ENCODE measurements around the gene PRIMPOL.

Gene PRIMPOL

GRCh38 chr4:184668096-184668495 is 18.6 kb downstream of the PRIMPOL start:
- no peak for DNase-seq (ENCODE audit: low read depth, low spot score)

- no peak for DNase-seq (ENCODE audit: low read depth, low spot score)
Measured at GRCh38 chr4:184668511-184669114, 19.1 kb downstream of the PRIMPOL start.

- no peak for DNase-seq (ENCODE audit: low read depth, low spot score)
Measured at GRCh38 chr4:184669251-184669650, 19.7 kb downstream of the PRIMPOL start.

GRCh38 chr4:184671101-184671500 is 21.6 kb downstream of the PRIMPOL start:
- no peak for DNase-seq (ENCODE audit: low read depth, low spot score)

GRCh38 chr4:184672741-184673140 is 23.2 kb downstream of the PRIMPOL start:
- no peak for DNase-seq (ENCODE audit: low read depth, low spot score)

- no peak for DNase-seq (ENCODE audit: low read depth, low spot score)
Measured at GRCh38 chr4:184674011-184674410, 24.5 kb downstream of the PRIMPOL start.

GRCh38 chr4:184675018-184675417 is 25.5 kb downstream of the PRIMPOL start:
- no peak for DNase-seq (ENCODE audit: low read depth, low spot score)

GRCh38 chr4:184675821-184676492 is 26.4 kb downstream of the PRIMPOL start:
- DNase-seq (ENCODE audit: low read depth, low spot score), result no peak

GRCh38 chr4:184680698-184681097 is 31.2 kb downstream of the PRIMPOL start:
- no peak for DNase-seq (ENCODE audit: low read depth, low spot score)

- no peak for DNase-seq (ENCODE audit: low read depth, low spot score)
Measured at GRCh38 chr4:184681916-184682315, 32.4 kb downstream of the PRIMPOL start.

- no peak for DNase-seq (ENCODE audit: low read depth, low spot score)
Measured at GRCh38 chr4:184684491-184685189, 35.1 kb downstream of the PRIMPOL start.

GRCh38 chr4:184688005-184688404 is 38.5 kb downstream of the PRIMPOL start:
- no peak for DNase-seq (ENCODE audit: low read depth, low spot score)

GRCh38 chr4:184688447-184688846 is 38.9 kb downstream of the PRIMPOL start:
- peak; percentile 41 for DNase-seq (ENCODE audit: low read depth, low spot score)

GRCh38 chr4:184689681-184690080 is 40.1 kb downstream of the PRIMPOL start:
- DNase-seq (ENCODE audit: low read depth, low spot score), result no peak

- DNase-seq (ENCODE audit: low read depth, low spot score), result no peak
Measured at GRCh38 chr4:184693056-184693455, 43.5 kb downstream of the PRIMPOL start.

- DNase-seq (ENCODE audit: low read depth, low spot score), result no peak
Measured at GRCh38 chr4:184694412-184694956, 44.9 kb downstream of the PRIMPOL start.

- DNase-seq (ENCODE audit: low read depth, low spot score), result no peak
Measured at GRCh38 chr4:184695178-184695896, 45.8 kb downstream of the PRIMPOL start.

- DNase-seq (ENCODE audit: low read depth, low spot score), result no peak
Measured at GRCh38 chr4:184697956-184698355, 48.4 kb downstream of the PRIMPOL start.

GRCh38 chr4:184699941-184700340 is 50.4 kb downstream of the PRIMPOL start:
- no peak for DNase-seq (ENCODE audit: low read depth, low spot score)

GRCh38 chr4:184702114-184702513 is 52.6 kb downstream of the PRIMPOL start:
- DNase-seq (ENCODE audit: low read depth, low spot score), result no peak

- DNase-seq (ENCODE audit: low read depth, low spot score), result no peak
Measured at GRCh38 chr4:184705692-184706091, 56.2 kb downstream of the PRIMPOL start.

- DNase-seq (ENCODE audit: low read depth, low spot score), result no peak
Measured at GRCh38 chr4:184706453-184706852, 56.9 kb downstream of the PRIMPOL start.
